HG02678 (cell line): Measurements from ENCODE around the gene TRIM44.
A peak's percentile ranks its signal among the peaks of the same experiment; 100 is the strongest.
"Not testable (repeated sequence)": the region's sequence is repeated elsewhere in the genome, so short reads cannot be mapped to it uniquely, and the experiment has no call there.

Experiments
- ATAC-seq: cut with Tn5 transposase; IDR thresholded peaks from one replicate; pipeline ENCODE4 v1.9.1; 2021; ENCODE audit warnings: mild to moderate bottlenecking, moderate library complexity; ENCODE audit not compliant: unreplicated experiment

Gene TRIM44

DNA sequence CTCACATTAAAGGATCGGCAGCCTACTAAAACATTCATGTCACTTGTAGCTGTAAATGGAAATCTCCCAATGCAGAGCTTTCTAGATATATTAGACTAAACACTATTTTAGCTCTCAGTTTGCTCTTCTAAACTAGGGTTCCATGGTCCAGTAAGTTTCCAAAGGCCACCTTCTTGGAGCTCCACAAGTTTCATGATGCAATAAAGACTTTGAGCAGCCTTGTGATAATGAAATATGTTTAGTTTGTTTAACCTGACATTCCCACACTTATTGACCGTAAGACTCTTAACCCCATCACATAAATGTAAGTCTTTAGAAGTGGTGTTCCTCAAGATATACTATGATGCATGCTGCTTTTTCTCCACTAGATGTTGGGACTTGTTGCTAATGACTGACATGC lies 87.7 kb downstream of the TRIM44 start:
- no peak for ATAC-seq

DNA sequence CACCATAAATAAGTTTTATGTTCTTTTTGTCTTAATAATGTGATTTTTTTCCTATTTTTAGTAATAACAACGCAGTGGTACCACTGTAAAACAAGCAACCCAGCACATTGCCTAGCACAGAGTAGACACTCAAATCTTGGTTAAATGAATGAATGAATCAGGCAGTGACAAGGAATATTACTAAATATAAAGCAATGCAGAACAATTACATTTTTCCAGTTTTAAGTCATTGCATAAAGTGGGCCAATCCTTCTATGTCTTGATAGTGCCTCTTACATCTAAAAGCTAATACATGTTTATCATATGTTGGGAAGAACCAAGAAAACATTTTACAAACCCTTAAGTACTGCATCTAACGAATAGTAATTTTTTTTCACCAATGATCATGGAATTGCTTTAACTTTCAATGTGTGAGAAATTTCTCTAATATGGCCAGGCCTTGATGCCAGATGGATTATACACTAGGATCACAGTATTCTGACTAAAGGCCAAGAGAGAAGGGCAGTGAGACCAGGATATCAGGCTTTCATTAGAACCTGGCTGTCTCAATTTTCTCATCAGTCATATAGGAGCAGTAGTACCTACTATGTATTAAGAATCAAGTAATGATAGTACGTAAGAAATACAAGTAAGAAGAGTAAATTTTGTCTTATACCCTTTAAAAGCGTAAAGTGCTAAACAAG lies 88.5 kb downstream of the TRIM44 start:
- no peak for ATAC-seq

DNA sequence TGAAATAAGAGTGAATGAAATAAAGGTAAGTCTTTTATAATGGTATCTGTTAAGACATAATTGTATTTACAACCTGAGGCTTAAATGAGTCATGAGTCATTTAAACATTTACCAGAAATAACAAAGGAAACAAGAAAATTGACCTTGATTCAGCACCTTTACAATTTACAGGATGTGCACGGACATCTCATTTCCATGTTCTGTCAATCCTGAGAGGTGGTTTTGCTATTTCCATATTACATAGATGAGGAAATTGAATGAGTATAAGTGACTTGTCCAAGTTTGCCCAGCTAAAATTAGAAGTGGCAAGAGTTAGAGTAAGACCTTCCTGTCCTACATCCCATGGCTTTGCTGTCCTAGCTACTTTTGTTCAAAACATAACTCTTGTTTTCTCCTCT lies 89.1 kb downstream of the TRIM44 start:
- ATAC-seq: no peak

GRCh38 chr11:35752115-35752514 lies 89.5 kb downstream of the TRIM44 start:
- no peak for ATAC-seq

DNA sequence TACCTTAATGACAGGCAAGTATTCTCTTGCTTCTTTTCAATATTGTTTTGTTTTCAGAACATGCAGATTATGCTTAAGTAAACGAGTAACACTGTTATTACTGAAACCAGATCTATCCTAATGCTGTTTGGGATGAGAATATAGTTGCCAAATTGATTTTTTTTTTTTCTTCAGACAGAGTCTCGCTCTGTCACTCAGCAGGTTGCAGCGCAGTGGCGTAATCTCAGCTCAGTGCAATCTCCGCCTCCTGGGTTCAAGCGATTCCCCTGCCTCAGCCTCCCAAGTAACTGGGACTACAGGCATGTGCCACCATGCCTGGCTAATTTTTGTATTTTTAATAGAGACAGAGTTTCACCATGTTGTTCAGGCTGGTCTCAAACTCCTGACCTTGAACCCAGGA lies 91.0 kb downstream of the TRIM44 start:
- ATAC-seq: not testable (repeated sequence)

- not testable (repeated sequence) for ATAC-seq
Observed at GRCh38 chr11:35759951-35760350, 97.4 kb downstream of the TRIM44 start.

- no peak for ATAC-seq
Observed at GRCh38 chr11:35761899-35762298, 99.3 kb downstream of the TRIM44 start.

GRCh38 chr11:35763301-35763700 lies 100.7 kb downstream of the TRIM44 start:
- no peak for ATAC-seq

- ATAC-seq: no peak
Observed at GRCh38 chr11:35763765-35764164, 101.2 kb downstream of the TRIM44 start.

DNA sequence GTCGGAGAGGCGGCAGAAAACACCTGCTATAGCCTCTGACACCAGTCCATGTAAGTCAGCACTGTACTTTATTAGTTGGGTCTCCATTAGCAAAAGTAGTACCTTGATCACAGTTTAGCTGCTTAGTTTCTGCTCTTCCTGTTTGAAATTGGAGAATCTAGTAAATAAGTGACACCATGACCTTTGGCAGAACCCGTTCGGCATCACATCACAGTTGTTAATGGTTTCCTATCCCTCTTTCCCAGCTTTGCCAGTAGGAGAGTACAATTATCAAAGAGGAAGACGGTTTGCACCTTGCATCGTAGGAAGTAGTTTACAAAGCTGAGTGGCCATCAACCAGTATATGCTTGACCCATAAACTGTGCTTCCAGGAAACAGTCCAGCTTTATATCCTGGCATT lies 101.8 kb downstream of the TRIM44 start:
- ATAC-seq: no peak

- ATAC-seq: no peak
Observed at GRCh38 chr11:35765211-35765610, 102.6 kb downstream of the TRIM44 start.

- ATAC-seq: no peak
Observed at GRCh38 chr11:35766651-35767050, 104.1 kb downstream of the TRIM44 start.

DNA sequence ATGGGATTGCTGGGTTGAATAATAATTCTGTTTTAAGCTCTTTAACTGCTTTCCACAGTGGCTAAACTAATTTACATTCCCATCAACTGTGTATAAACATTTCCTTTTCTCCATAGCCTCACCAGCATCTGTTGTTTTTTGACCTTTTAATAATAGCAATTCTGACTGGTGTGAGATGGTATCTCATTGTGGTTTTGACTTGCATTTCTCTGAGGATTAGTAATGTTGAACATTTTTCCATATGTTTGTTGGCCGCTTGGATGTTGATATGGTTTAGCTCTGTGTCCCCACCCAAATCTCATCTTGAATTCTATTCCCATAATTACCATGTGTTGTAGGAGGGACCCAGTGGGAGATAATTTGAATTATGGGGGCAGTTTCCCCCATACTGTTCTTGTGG lies 107.8 kb downstream of the TRIM44 start:
- not testable (repeated sequence) for ATAC-seq

DNA sequence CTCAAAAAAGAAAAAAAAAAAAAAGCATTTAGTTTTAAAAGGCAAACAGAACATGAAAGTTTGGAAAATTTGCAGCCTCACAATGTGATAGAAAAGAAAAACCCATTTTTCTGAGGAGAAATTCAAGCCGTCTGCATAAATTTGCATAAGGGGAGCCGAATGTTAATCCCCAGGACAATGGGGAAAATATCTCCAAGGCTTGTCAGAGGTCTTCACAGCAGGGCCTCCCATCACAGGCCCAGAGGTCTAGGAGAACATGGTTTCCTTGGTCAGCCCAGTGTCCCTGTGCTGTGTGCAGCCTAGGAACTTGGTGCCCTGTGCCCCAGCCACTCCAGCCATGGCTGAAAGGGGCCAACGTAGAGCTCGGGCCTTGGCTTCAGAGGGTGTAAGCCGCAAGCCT lies 109.1 kb downstream of the TRIM44 start:
- ATAC-seq: no peak

- ATAC-seq: not testable (repeated sequence)
Observed at GRCh38 chr11:35777241-35777640, 114.7 kb downstream of the TRIM44 start.

DNA sequence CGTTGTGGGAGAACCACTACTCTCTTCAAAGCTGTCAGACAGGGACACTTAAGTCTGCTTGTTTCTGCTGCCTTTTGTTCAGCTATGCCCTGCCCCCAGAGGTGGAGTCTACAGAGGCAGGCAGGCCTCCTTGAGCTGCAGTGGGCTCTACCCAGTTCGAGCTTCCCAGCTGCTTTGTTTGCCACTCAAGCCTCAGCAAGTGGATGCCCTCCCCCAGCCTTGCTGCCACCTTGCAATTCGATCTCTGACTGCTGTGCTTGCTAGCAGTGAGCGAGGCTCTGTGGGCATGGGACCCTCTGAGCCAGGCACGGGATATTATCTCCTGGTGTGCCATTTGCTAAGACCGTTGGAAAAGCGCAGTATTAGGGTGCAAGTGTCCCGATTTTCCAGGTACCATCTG lies 116.4 kb downstream of the TRIM44 start:
- not testable (repeated sequence) for ATAC-seq

DNA sequence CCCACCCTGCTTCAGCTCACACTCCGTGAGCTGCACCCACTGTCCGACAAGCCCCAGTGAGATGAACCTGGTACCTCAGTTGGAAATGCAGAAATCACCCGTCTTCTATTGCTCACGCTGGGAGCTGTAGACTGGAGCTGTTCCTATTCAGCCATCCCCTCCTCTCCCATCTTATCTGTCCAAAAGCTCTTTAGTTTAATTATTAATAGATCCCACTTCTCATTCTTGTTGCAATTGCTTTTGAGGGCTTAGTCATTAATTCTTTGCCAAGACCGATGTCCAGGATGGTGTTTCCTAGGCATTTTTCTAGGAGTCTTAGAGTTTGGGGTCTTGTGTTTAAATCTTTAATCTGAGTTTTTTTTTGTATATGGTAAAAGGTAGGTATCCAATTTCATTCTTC lies 116.8 kb downstream of the TRIM44 start:
- no peak for ATAC-seq

- ATAC-seq: no peak
Observed at GRCh38 chr11:35780951-35781860, 118.6 kb downstream of the TRIM44 start.

GRCh38 chr11:35781861-35782470 lies 119.4 kb downstream of the TRIM44 start:
- ATAC-seq: no peak

DNA sequence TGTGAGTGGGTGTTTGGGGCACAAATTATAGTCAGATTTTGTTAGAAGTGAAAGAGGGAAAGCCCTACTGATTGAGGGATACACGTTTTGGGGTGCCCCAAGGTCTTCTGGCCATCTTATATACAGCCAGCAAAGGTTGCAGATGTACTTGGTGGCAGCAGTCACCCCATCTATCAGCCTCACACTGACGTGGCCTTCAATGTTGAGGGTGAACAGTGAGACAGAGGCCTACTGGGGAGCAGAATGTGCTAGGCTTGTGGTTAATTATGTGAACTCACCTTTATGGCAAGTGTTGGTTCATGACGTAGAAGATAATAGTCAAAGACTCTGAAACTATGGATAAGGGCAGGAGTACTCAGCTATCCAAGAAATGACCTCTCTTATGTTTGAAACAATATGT lies 121.2 kb downstream of the TRIM44 start:
- no peak for ATAC-seq

- peak; percentile 42 for ATAC-seq
Observed at GRCh38 chr11:35784699-35785098, 122.1 kb downstream of the TRIM44 start.
